NCI-H1694 (cell line): ENCODE measurements around the gene SRPK2.
"Not testable (repeated sequence)": the region's sequence is repeated elsewhere in the genome, so short reads cannot be mapped to it uniquely, and the experiment has no call there.

Source experiments
- DNase-seq: peaks from one replicate; lab custom pipeline; 2025; lab: John Stamatoyannopoulos, UW

The SRPK2 gene

DNA sequence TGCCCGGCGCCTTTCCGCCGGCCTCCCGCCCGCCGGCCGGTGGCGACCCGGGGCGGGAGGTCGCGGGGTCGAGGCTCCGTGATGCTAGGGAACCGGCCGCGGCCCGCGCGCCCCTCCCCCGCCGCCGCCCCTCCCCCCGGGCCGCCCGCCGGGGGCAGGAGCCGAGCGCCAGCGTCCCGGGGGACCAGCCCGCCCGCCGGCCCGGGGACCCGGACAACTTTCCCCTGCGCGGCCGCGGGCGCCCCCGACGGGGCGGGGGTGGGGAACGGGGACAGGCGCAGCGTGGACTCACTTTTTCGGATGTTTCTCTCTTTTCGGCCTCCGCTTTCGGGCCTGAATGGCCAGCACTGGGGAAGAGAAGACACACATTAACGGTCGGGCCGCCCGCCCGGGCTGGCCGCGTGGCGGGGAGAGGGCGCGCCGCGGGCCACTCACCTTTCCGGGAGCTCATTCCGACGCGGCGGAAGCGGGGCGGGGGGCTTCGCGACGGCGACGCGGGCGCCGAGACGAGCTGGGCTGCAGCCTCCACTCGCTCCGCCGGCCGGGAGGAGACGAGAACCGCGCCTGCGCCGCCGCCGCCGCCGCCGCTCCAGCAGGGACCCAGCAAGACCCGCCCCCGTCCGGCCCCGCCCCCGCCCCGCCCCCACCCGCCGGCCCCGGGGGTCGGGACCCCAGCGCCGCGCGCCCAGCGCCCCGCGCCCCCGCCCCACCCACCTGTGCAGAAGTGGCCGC, at the start of gene SRPK2:
Gene SRPK2, minus strand, starts transcription at position 566 of the 732 bp plus-strand sequence.
- DNase-seq: peak; percentile 20

DNA sequence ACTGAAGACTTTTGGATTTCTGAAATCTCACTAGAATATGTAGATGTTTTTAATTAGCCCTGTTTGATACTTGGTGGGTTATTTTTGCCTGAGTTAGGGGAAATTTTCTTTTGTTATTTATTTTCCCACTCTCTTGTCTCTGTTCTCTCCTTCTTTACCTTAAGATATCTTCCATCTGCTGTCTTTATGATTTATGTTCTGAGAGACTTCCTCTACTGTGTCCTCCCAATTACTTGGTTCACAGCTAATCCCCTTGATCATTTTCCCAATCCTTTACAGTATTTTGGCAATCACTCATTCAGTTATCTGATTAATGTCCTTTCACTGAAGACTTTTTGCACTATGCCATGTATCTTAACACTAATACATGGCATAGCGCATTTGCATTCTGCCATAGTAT, 49.5 kb upstream of the SRPK2 start:
- no peak for DNase-seq

DNA sequence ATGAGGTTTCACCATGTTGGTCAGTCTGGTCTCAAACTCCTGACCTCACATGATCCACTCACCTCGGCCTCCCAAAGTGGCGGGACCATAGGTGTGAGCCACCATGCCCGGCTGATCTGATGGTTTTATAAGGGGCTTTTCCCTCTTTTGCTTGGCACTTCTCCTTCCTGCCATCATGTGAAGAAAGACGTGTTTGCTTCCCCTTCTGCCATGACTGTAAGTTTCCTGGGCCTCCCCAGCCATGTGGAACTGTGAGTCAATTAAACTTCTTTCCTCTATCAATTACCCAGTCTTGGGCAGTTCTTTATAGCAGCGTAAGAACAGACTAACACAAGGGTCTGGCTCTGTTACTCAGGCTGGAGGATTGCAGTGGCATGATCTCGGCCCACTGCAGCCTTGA, 48.6 kb upstream of the SRPK2 start:
- not testable (repeated sequence) for DNase-seq

DNA sequence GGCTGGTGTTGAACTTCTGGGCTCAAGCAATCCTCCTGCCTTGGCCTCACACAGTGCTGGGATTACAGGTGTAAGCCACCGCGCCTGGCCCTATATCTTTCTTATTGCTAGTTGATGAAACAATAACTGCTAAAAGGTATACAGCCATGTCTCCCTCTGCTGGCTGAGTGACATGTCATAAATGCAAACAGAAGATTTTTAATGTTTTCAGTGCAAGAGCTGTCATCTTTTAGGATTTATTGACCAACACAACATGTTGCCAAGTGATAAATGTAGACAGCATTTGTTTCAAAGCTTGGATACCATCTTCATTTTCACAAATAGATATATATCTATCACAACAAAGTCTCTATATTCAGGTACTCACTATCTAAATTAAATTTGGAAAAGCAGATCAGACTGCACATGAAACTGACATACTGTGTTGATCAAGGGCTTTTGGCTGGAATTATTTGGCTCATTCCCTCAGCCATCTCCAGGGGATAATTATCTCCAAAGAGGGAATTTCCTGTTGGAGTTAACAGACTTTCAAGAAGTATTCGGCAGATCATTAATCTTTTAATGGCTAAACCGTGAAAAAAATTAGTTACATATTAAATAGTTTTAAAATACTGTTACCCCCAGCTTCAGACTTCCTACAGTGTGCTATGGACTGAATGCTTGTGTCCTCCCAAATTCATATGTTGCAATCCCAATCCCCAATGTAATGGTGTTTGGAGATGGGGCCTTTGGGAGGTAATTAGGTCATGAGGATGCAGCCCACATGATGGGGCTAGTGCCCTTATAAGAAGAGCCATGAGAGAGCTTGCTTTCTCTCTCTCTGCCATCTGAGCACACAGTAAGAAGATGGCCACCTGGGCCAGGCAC, 41.3 kb upstream of the SRPK2 start:
- DNase-seq: peak; percentile 66

DNA sequence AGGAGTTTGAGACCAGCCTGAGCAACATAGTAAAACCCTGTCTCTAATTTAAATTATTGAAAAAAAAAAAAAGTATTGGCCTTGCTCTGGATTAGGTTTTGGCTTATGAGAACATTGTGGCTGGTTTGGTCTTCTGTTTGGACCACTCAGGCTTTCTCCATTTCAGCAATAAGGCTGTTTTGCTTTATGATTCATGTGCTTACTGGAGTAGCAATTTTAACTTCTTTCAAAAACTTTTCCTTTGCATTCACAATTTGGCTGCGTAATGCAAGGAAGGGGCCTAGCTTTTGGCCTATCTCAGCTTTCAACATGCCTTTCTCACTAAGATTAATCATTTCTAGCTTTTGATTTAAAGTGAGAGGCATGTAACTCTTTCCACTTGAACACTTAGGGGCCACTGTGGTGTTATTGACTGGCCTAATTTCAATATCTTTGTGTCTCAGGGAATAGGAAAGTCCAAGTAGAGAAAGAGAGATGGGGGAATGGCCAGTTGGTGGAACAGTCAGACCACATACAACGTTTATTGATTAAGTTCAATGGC, 38.0 kb upstream of the SRPK2 start:
- DNase-seq: no peak

DNA sequence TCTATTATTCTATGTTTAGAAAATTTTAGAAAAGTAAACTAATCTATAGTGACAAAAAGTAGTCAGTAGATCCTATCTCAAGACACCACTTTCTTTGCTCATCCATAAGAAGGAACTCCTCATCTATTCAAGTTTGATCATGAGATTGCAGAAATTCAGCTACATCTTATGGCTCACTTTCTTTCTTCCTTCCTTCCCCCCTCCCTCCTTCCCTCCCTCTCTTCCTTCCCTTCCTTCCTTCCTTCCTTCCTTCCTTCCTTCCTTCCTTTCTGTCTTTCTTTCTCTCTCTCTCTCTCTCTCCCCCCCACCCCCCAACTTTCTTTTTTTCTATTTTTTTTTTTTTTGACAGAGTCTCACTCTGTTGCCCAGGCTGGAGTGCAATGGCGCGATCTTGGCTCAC, 35.3 kb upstream of the SRPK2 start:
- no peak for DNase-seq

DNA sequence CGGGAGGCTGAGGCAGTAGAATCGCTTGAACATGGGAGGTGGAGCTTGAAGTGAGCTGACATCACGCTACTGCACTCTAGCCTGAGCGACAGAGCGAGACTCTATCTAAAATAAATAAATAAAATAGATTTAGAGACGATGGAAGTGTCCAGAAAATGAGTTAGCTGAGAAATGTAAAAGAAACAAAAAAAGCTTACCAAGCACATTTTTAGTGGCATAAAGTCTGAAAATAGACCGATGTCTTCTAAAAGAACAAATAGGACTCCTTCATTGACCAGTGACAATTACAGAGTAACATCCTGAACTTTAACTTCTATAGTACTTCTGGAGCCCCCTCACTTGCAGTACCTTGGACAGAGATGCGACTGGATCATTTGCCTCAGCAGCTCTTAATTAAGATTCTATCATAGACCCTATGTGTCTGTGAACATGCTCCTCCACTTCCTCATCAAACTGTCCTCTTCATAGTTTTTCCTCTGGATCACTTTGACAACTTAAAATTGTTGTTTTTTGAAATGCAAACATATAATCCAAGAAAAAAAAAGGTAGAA, 25.2 kb upstream of the SRPK2 start:
- DNase-seq: no peak

DNA sequence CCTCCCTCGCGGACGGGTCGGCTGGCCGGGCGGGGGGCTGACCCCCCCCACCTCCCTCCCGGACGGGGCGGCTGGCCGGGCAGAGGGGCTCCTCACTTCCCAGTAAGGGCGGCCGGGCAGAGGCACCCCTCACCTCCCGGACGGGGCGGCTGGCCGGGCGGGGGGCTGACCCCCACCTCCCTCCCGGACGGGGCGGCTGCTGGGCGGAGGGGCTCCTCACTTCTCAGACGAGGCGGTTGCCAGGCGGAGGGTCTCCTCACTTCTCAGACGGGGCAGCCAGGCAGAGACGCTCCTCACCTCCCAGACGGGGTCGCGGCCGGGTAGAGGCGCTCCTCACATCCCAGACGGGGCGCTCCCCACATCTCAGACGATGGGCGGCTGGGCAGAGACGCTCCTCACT, 22.1 kb upstream of the SRPK2 start:
- DNase-seq: not testable (repeated sequence)

DNA sequence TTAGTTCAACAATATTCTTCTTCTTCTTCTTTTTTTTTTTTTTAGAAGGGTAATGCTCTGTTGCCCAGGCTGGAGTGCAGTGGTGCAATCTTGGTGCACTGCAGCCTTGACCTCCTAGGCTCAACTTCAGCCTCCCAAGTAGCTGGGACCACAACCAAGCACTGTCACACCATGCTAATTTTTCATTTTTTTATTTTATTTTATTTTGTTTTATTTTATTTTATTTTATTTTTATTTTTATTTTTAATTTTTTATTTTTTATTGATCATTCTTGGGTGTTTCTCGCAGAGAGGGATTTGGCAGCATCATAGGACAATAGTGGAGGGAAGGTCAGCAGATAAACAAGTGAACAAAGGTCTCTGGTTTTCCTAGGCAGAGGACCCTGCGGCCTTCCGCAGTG, 21.1 kb upstream of the SRPK2 start:
- DNase-seq: not testable (repeated sequence)

GRCh38 chr7:105408791-105409410, 20.2 kb upstream of the SRPK2 start:
- no peak for DNase-seq

GRCh38 chr7:105403128-105403527, 14.4 kb upstream of the SRPK2 start:
- no peak for DNase-seq

DNA sequence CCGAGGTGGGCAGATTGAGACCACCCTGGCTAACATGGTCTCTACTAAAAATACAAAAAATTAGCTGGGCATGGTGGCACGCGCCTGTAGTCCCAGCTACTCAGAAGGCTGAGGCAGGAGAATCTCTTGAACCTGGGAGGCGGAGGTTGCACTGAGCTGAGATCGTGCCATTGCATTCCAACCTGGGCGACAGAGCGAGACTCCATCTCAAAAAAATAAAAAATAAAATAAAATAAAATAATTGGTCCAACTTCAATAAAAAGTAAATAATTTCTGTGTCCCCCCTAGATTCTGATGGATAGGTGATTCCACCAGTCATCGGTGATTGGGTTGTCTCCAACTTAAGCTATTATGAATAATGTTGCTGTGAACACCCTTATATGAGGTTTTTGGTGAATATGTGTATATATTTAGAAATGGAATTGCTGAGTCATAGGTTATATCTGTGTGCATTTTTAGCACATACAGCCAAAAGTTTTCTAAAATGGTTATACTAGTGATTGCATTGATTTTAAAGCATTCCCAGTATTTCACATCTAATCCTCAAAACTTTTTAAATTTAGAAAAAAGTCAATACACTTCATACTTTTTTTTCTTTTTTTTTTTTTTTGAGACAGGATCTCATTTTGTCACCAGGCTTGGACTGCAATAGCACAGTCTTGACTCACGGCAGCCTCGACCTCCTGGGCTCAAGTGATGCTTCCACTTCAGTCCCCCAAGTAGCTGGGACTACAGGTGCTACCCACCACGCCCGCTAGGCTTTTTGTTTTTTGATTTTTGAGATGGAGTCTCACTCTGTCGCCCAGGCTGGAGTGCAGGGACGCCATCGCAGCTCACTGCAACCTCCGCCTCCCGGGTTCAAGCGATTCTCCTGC, 13.7 kb upstream of the SRPK2 start:
- no peak for DNase-seq

- DNase-seq: peak; percentile 41
Observed at GRCh38 chr7:105399043-105399725, 10.5 kb upstream of the SRPK2 start.

- no peak for DNase-seq
Observed at GRCh38 chr7:105396566-105396965, 7.8 kb upstream of the SRPK2 start.

DNA sequence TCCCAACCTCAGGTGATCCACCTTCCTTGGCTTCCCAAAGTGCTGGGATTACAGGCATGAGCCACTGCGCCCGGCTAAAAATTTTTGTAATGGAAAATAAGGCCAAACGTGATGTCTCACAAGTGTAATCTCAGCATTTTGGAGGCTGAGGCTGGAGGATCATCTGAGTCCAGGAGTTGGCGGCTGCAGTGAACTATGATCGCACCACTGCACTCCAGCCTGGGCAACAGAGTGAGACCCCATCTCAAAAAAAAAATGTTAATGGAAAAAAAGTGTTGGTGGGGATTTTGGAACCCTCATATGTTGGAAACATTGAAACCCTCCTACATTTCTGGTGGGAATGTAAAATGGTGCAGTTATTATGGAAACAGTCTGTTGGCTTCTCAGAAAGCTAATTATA, 2.7 kb upstream of the SRPK2 start:
- DNase-seq: no peak

DNA sequence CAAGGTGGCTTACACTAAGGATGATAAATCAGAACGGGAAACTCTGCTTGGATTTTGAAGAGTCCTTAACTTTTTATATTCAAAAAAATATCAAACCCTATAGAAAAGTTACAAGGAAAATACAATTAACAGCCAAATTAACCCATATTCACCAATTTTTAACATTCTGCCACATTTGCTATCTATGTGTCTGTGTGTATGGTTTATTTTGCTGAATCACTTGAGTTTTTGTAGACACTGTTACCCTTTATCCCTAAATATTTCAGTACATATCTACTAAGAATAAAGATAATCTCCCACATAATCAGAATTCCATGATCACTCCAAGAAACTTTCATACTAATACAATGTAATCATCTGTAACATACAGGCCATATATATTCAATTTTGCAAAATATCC, 1.2 kb upstream of the SRPK2 start:
- DNase-seq: no peak

DNA sequence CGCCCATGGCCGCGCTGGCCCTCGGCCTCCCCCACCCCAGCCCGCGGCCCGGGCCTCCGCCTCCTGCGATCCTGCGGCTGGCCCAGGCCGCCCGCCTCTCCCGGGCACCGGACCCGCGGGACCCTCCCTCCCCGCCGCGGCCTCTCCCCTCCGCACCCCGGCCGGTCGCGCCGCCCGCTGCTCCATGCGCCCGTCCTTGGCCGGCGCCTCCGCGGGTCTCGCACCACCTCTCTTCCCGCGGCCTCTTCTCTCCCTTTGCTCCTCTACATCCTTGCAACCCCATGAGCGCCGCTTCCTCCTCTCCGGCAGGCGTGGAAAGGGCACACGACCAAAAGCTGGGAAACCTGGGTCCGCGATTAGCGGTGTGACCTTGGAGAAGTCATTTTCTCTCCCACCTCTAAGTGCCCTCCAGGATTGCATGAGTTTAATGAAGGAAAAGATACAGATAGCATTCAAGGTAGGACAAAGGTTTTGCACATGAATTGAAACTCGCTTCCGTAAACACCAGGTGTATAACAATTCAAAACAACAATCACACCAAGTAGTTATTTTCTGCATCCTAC, 448 bp upstream of the SRPK2 start:
- peak; percentile 28 for DNase-seq

GRCh38 chr7:105387508-105388355, 989 bp downstream of the SRPK2 start:
- DNase-seq: no peak

GRCh38 chr7:105377903-105378302, 10.8 kb downstream of the SRPK2 start:
- no peak for DNase-seq
